GM23338 (cell line): Measurements from ENCODE around the gene CACNA1C. TPM values are rescaled to one million over a fixed set of nuclear protein-coding genes. Genes with fewer than 3 reads are reported as not detected.

Experiments used
- ATAC-seq: fragments of 200-7000 bp; cut with Tn5 transposase; 3 replicates; pipeline ENCODE4 v1.9.1; 2020
- DNase-seq: peaks from one replicate; pipeline ENCODE4 v3.0.0-alpha.2; 2015; ENCODE audit warnings: low spot score
- H2AFZ ChIP-seq: fragments of 200-600 bp; sonication (generic); 2 replicates; pipeline ENCODE4 v1.8.0; 2016; ENCODE audit warnings: antibody characterized with exemption, mild to moderate bottlenecking, moderate library complexity
- H3F3A ChIP-seq: fragments of 200-600 bp; sonication (generic); replicated peaks from 2 replicates; pipeline ENCODE4 v1.8.0; 2017; ENCODE audit warnings: antibody characterized with exemption, mixed run types, low read depth
- H3K27ac ChIP-seq: fragments of 200-600 bp; sonication (generic); 2 replicates; pipeline ENCODE4 v1.6.1; 2016; ENCODE audit warnings: low read depth
- H3K27me3 ChIP-seq: fragments of 200-600 bp; sonication (generic); 2 replicates; pipeline ENCODE4 v1.8.0; 2016; ENCODE audit warnings: mild to moderate bottlenecking, mixed run types, moderate library complexity; ENCODE audit not compliant: insufficient read depth
- H3K36me3 ChIP-seq: fragments of 200-600 bp; sonication (generic); 2 replicates; pipeline ENCODE4 v1.8.0; 2016; ENCODE audit warnings: mild to moderate bottlenecking; ENCODE audit not compliant: insufficient read depth
- H3K4me1 ChIP-seq: fragments of 200-600 bp; sonication (generic); 2 replicates; pipeline ENCODE4 v1.8.0; 2016; ENCODE audit warnings: mild to moderate bottlenecking, moderate library complexity; ENCODE audit not compliant: insufficient read depth
- H3K4me2 ChIP-seq: fragments of 200-600 bp; sonication (generic); 2 replicates; pipeline ENCODE4 v1.7.1; 2017; ENCODE audit warnings: mixed run types
- H3K4me3 ChIP-seq: fragments of 200-600 bp; sonication (generic); 2 replicates; pipeline ENCODE4 v1.6.1; 2016; ENCODE audit warnings: mixed run types
- H3K79me2 ChIP-seq: fragments of 200-600 bp; sonication (generic); replicated peaks from 2 replicates; pipeline ENCODE4 v1.8.0; 2017; ENCODE audit warnings: mild to moderate bottlenecking; ENCODE audit not compliant: insufficient read depth
- H3K9me2 ChIP-seq: fragments of 200-600 bp; sonication (generic); 2 replicates; pipeline ENCODE4 v1.8.0; 2017; ENCODE audit not compliant: insufficient read depth
- H4K20me1 ChIP-seq: fragments of 200-600 bp; sonication (generic); replicated peaks from 2 replicates; pipeline ENCODE4 v1.8.0; 2017; ENCODE audit warnings: mild to moderate bottlenecking; ENCODE audit not compliant: insufficient read depth
- H3K27ac Mint-ChIP-seq: 2 replicates; pipeline ENCODE4 v1.8.0; 2020; ENCODE audit warnings: inconsistent platforms, mild to moderate bottlenecking, moderate library complexity, mixed read lengths
- H3K27me3 Mint-ChIP-seq: 3 replicates; pipeline ENCODE4 v1.8.0; 2022; ENCODE audit warnings: low read depth, mild to moderate bottlenecking, moderate library complexity, mixed read lengths, inconsistent platforms; ENCODE audit not compliant: insufficient read depth, poor library complexity
- H3K36me3 Mint-ChIP-seq: 3 replicates; pipeline ENCODE4 v1.8.0; 2021; ENCODE audit warnings: low read depth, mild to moderate bottlenecking, inconsistent platforms, moderate library complexity, mixed read lengths
- H3K4me1 Mint-ChIP-seq: 3 replicates; pipeline ENCODE4 v1.8.0; 2020; ENCODE audit warnings: mild to moderate bottlenecking, inconsistent platforms, mixed read lengths
- H3K4me3 Mint-ChIP-seq: 3 replicates; pipeline ENCODE4 v1.8.0; 2021; ENCODE audit warnings: moderate library complexity, mild to moderate bottlenecking, inconsistent platforms, mixed read lengths
- H3K9me3 Mint-ChIP-seq: 3 replicates; pipeline ENCODE4 v1.8.0; 2020; ENCODE audit warnings: moderate library complexity, mild to moderate bottlenecking, inconsistent platforms, mixed read lengths
- EZH2phosphoT487 ChIP-seq: fragments of 200-600 bp; sonication (generic); IDR thresholded peaks from one replicate; pipeline ENCODE4 v1.8.1; 2018; ENCODE audit warnings: antibody characterized with exemption; ENCODE audit not compliant: unreplicated experiment
- NANOG ChIP-seq: IDR thresholded peaks from 2 replicates; pipeline ENCODE4 v1.6.1; 2016; ENCODE audit warnings: antibody characterized with exemption, borderline replicate concordance
- POLR2AphosphoS5 ChIP-seq: IDR thresholded peaks from 2 replicates; pipeline ENCODE4 v1.6.1; 2016; ENCODE audit warnings: antibody characterized with exemption, low read depth
- ZNF114 ChIP-seq: fragments of 250-450 bp; sonication (Bioruptor Pico); IDR thresholded peaks from 2 replicates; pipeline ENCODE4 v1.5.0; 2020; ENCODE audit warnings: mild to moderate bottlenecking, moderate library complexity
- polyA plus RNA-seq: library from polyadenylated mRNA; unstranded; fragments of >200 nt; fragmentation: Nextera tagmentation; extraction: Ambion mirVana; gene quantifications from 2 replicates; pipeline ENCODE4 v1.2.1, GENCODE V29; 2016
- total RNA-seq: library from RNA; depleted of rRNA; stranded (reverse); fragments of >200 nt; shearing (Covaris generic); gene quantifications from 2 replicates; pipeline ENCODE4 v1.2.3, GENCODE V29; 2014
- TF ChIP-seq, protein P1 (sequence below): IDR thresholded peaks from one replicate; pipeline ENCODE4 v1.6.1; 2018; ENCODE audit warnings: antibody characterized with exemption; ENCODE audit not compliant: unreplicated experiment
- TF ChIP-seq, protein P2 (sequence below): fragments of 250-450 bp; sonication (Bioruptor Pico); IDR thresholded peaks from 2 replicates; pipeline ENCODE4 v1.5.0; 2020; ENCODE audit warnings: mild to moderate bottlenecking, moderate library complexity

Gene CACNA1C
- total and polyA plus RNA-seq, 2 experiments from 2014 or later = 0.78 to 2.1 TPM

- TF ChIP-seq, protein P1, sequence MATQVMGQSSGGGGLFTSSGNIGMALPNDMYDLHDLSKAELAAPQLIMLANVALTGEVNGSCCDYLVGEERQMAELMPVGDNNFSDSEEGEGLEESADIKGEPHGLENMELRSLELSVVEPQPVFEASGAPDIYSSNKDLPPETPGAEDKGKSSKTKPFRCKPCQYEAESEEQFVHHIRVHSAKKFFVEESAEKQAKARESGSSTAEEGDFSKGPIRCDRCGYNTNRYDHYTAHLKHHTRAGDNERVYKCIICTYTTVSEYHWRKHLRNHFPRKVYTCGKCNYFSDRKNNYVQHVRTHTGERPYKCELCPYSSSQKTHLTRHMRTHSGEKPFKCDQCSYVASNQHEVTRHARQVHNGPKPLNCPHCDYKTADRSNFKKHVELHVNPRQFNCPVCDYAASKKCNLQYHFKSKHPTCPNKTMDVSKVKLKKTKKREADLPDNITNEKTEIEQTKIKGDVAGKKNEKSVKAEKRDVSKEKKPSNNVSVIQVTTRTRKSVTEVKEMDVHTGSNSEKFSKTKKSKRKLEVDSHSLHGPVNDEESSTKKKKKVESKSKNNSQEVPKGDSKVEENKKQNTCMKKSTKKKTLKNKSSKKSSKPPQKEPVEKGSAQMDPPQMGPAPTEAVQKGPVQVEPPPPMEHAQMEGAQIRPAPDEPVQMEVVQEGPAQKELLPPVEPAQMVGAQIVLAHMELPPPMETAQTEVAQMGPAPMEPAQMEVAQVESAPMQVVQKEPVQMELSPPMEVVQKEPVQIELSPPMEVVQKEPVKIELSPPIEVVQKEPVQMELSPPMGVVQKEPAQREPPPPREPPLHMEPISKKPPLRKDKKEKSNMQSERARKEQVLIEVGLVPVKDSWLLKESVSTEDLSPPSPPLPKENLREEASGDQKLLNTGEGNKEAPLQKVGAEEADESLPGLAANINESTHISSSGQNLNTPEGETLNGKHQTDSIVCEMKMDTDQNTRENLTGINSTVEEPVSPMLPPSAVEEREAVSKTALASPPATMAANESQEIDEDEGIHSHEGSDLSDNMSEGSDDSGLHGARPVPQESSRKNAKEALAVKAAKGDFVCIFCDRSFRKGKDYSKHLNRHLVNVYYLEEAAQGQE = no peak
- no peak for TF ChIP-seq EZH2phosphoT487
- no peak for TF ChIP-seq POLR2AphosphoS5
- no peak for TF ChIP-seq NANOG
- TF ChIP-seq ZNF114 (CRISPR knock-in tag) = no peak
- TF ChIP-seq, protein P2, sequence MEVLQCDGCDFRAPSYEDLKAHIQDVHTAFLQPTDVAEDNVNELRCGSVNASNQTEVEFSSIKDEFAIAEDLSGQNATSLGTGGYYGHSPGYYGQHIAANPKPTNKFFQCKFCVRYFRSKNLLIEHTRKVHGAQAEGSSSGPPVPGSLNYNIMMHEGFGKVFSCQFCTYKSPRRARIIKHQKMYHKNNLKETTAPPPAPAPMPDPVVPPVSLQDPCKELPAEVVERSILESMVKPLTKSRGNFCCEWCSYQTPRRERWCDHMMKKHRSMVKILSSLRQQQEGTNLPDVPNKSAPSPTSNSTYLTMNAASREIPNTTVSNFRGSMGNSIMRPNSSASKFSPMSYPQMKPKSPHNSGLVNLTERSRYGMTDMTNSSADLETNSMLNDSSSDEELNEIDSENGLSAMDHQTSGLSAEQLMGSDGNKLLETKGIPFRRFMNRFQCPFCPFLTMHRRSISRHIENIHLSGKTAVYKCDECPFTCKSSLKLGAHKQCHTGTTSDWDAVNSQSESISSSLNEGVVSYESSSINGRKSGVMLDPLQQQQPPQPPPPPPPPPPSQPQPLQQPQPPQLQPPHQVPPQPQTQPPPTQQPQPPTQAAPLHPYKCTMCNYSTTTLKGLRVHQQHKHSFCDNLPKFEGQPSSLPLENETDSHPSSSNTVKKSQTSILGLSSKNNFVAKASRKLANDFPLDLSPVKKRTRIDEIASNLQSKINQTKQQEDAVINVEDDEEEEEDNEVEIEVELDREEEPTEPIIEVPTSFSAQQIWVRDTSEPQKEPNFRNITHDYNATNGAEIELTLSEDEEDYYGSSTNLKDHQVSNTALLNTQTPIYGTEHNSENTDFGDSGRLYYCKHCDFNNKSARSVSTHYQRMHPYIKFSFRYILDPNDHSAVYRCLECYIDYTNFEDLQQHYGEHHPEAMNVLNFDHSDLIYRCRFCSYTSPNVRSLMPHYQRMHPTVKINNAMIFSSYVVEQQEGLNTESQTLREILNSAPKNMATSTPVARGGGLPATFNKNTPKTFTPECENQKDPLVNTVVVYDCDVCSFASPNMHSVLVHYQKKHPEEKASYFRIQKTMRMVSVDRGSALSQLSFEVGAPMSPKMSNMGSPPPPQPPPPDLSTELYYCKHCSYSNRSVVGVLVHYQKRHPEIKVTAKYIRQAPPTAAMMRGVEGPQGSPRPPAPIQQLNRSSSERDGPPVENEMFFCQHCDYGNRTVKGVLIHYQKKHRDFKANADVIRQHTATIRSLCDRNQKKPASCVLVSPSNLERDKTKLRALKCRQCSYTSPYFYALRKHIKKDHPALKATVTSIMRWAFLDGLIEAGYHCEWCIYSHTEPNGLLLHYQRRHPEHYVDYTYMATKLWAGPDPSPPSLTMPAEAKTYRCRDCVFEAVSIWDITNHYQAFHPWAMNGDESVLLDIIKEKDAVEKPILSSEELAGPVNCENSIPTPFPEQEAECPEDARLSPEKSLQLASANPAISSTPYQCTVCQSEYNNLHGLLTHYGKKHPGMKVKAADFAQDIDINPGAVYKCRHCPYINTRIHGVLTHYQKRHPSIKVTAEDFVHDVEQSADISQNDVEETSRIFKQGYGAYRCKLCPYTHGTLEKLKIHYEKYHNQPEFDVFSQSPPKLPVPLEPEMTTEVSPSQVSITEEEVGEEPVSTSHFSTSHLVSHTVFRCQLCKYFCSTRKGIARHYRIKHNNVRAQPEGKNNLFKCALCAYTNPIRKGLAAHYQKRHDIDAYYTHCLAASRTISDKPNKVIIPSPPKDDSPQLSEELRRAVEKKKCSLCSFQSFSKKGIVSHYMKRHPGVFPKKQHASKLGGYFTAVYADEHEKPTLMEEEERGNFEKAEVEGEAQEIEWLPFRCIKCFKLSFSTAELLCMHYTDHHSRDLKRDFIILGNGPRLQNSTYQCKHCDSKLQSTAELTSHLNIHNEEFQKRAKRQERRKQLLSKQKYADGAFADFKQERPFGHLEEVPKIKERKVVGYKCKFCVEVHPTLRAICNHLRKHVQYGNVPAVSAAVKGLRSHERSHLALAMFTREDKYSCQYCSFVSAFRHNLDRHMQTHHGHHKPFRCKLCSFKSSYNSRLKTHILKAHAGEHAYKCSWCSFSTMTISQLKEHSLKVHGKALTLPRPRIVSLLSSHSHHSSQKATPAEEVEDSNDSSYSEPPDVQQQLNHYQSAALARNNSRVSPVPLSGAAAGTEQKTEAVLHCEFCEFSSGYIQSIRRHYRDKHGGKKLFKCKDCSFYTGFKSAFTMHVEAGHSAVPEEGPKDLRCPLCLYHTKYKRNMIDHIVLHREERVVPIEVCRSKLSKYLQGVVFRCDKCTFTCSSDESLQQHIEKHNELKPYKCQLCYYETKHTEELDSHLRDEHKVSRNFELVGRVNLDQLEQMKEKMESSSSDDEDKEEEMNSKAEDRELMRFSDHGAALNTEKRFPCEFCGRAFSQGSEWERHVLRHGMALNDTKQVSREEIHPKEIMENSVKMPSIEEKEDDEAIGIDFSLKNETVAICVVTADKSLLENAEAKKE = no peak
- H3K27me3 ChIP-seq = no peaks in the 10 kb centered on the region
Observed at GRCh38 chr12:2669560-2669959, 616.8 kb downstream of the CACNA1C start.

More at GRCh38 chr12:2669560-2669959, 616.8 kb downstream of the CACNA1C start:
- Histone ChIP-seq H2AFZ (no peak overlapping the region), H3F3A (no peaks in the 10 kb centered on the region), H3K9me2 (peaks cover 5% of the 10 kb centered on the region; the same call in 1 of the 2 replicates), H3K27ac (no peak overlapping the region), H3K79me2 (no peaks in the 10 kb centered on the region), H3K4me2 (no peak overlapping the region), H3K4me3 (no peak overlapping the region), H4K20me1 (no peaks in the 10 kb centered on the region), H3K36me3 (no peaks in the 10 kb centered on the region), H3K4me1 (no peaks in the 10 kb centered on the region)
- H3K9me3 Mint-ChIP-seq = no peaks in the 10 kb centered on the region
- no peaks in the 10 kb centered on the region for H3K4me1 Mint-ChIP-seq
- H3K36me3 Mint-ChIP-seq = no peaks in the 10 kb centered on the region
- H3K4me3 Mint-ChIP-seq = no peak overlapping the region
- no peak overlapping the region for H3K27ac Mint-ChIP-seq
- peaks cover 2% of the 10 kb centered on the region for H3K27me3 Mint-ChIP-seq
- DNase-seq (no peak), ATAC-seq (no peak)
